ENCODE results near the gene PBOV1.

Gene PBOV1

DNA sequence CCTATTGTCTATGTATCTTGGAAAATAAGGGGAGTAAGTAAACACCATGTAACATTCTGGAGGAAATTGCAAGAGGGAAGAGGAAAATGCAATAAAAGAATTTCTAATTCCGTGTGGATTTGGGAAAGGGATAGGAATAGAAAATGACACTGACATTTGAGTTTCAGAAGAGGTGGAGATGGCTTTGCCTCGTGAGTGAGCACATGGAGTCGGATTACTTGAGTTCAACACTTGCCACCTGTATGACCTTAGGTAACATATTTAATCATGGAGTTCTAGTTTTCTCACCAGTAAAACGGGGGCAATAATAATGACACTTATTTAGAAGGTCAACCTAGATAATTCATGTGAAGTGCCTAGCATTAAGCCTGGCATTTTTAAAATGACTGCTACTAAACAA, 10.8 kb upstream of the PBOV1 start:
- no peak for DNase-seq (ENCODE audit: low read depth)
- no peak for TF ChIP-seq CTCF (conservative IDR thresholded peaks at IDR 0.05; ENCODE audit: control insufficient read depth, insufficient read depth, low read depth, low read length)
- H3K4me3 ChIP-seq (ENCODE audit: control insufficient read depth, low read depth, low read length): no peak overlapping the region

- no peak for DNase-seq (ENCODE audit: low read depth)
- no peak overlapping the region for H3K4me3 ChIP-seq (ENCODE audit: control insufficient read depth, low read depth, low read length)
- no peak for TF ChIP-seq CTCF (conservative IDR thresholded peaks at IDR 0.05; ENCODE audit: control insufficient read depth, insufficient read depth, low read depth, low read length)
These were observed 9.1 kb upstream of the PBOV1 start for GRCh38 chr6:138227316-138227781.

GRCh38 chr6:138226700-138227315, 8.5 kb upstream of the PBOV1 start:
- no peak overlapping the region for H3K4me3 ChIP-seq (ENCODE audit: control insufficient read depth, low read depth, low read length)
- no peak for TF ChIP-seq CTCF (conservative IDR thresholded peaks at IDR 0.05; ENCODE audit: control insufficient read depth, insufficient read depth, low read depth, low read length)
- DNase-seq (ENCODE audit: low read depth): peak; percentile 37

DNA sequence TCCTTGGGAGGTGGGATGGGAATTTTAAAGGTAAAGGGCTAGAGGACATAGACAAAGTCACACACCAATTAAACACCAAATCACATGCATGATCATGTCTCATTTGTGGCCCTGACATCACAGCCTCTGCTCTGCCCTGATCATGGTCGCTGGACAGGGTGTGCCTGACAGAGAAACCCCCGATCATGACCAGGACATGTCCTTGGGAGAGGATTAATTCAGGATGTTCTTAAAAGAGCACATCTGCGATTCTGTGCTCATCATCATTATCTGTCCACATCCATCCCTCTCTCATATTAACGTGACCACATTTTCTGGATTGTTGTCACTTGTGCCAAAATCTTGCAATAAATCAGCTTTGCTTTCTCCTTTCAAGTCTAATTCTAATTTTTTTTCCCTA, 7.7 kb upstream of the PBOV1 start:
- DNase-seq (ENCODE audit: low read depth): peak; percentile 6
- TF ChIP-seq CTCF (conservative IDR thresholded peaks at IDR 0.05; ENCODE audit: control insufficient read depth, insufficient read depth, low read depth, low read length): no peak

DNA sequence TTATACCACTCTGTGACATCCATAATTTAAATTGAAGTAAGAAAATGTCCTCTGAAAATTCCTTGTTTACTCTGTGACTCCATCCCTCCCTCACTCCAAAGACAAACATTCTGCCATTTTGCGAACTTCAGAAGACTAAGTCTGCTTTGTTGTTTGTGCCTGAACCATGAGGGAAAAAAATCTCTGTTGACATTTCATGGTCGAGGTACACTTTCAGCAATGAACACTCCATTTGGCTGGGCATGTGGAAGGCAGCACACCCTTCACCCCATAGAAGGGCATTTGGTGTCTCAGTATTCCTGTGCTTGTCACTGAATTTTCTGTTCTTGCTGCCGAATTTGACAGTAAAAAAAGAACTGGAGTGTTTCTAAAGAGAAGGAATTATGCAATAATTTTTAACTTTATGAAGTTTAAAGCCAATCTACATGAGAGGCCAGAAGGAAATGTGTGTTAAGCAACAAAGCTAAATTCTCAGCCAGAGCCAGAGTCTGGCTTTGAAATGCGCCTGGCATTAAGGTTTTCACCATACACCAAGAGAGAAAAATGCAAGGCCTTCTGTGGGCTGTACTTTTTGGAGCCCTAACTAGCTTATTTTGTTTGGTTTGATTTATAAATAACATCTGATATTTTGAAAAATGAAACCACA, 4.7 kb upstream of the PBOV1 start:
- no peak overlapping the region for H3K4me3 ChIP-seq (ENCODE audit: control insufficient read depth, low read depth, low read length)
- no peak for TF ChIP-seq CTCF (conservative IDR thresholded peaks at IDR 0.05; ENCODE audit: control insufficient read depth, insufficient read depth, low read depth, low read length)
- no peak for DNase-seq (ENCODE audit: low read depth)

More for the DNA sequence above, 7.7 kb upstream of the PBOV1 start:
- no peak overlapping the region for H3K4me3 ChIP-seq (ENCODE audit: control insufficient read depth, low read depth, low read length)

- TF ChIP-seq CTCF (conservative IDR thresholded peaks at IDR 0.05; ENCODE audit: control insufficient read depth, insufficient read depth, low read depth, low read length): no peak
- no peak overlapping the region for H3K4me3 ChIP-seq (ENCODE audit: control insufficient read depth, low read depth, low read length)
- DNase-seq (ENCODE audit: low read depth): no peak
These were observed 1.6 kb upstream of the PBOV1 start for GRCh38 chr6:138219901-138220300.

Measured in fibroblast of mammary gland (primary cell).